ENCODE results near the gene SYT15B. TPM values are rescaled to one million over a fixed set of nuclear protein-coding genes. Genes with fewer than 3 reads are reported as not detected.
"Not testable (repeated sequence)": the region's sequence is repeated elsewhere in the genome, so short reads cannot be mapped to it uniquely, and the experiment has no call there.

Gene SYT15B
- total RNA-seq, 1 donor from 2014 or later: 16.6 TPM

DNA sequence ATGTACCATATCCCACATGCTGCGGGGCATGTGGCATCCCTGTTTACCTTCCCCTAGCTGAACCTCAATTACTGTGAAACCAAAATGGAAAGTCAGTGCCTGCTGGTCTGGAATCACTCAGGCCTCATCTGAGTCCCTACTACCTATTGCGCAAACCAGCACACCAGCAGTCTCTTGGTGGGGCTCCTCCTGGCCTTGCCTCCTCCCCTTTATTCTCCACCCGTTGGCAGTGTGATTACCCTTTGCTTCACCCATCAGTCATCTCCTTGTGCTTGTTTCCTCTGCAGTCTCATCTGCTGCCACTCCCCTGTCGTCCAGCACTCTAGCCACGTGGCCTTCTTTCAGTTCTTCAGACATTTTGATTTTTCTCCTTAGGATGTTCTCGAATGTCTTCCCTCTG is 39.3 kb downstream of the SYT15B start:
- DNase-seq (ENCODE audit: low spot score); H3K27ac Mint-ChIP-seq (ENCODE audit: unreplicated experiment); H3K9me3 Mint-ChIP-seq (ENCODE audit: low read depth); H3K36me3 Mint-ChIP-seq (ENCODE audit: low read depth); H3K4me1 Mint-ChIP-seq (ENCODE audit: low read depth); H3K4me3 Mint-ChIP-seq (ENCODE audit: unreplicated experiment); H3K27me3 Mint-ChIP-seq (ENCODE audit: low read depth): not testable (repeated sequence)

DNA sequence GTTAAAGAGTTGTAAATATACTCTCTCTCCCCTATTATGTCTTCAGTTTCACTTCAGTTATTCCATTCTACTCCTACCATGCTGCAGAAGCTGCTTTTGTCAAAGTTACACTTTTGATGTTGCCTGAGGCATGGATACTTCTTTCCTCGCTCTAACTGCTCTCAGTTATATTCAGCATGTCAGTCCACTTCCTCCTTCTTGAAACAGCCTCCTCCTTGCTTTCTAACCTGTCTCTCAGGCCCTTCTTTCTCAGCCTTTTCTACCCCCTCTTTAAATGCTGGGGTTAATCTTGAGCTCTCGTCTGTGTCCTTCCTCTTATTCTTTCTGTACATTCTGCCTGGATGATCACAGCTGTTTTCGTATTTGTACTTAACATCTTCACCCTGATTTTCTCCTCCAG is 40.0 kb downstream of the SYT15B start:
- DNase-seq (ENCODE audit: low spot score); H3K36me3 Mint-ChIP-seq (ENCODE audit: low read depth); H3K27ac Mint-ChIP-seq (ENCODE audit: unreplicated experiment); H3K9me3 Mint-ChIP-seq (ENCODE audit: low read depth); H3K27me3 Mint-ChIP-seq (ENCODE audit: low read depth); H3K4me1 Mint-ChIP-seq (ENCODE audit: low read depth); H3K4me3 Mint-ChIP-seq (ENCODE audit: unreplicated experiment): not testable (repeated sequence)

DNA sequence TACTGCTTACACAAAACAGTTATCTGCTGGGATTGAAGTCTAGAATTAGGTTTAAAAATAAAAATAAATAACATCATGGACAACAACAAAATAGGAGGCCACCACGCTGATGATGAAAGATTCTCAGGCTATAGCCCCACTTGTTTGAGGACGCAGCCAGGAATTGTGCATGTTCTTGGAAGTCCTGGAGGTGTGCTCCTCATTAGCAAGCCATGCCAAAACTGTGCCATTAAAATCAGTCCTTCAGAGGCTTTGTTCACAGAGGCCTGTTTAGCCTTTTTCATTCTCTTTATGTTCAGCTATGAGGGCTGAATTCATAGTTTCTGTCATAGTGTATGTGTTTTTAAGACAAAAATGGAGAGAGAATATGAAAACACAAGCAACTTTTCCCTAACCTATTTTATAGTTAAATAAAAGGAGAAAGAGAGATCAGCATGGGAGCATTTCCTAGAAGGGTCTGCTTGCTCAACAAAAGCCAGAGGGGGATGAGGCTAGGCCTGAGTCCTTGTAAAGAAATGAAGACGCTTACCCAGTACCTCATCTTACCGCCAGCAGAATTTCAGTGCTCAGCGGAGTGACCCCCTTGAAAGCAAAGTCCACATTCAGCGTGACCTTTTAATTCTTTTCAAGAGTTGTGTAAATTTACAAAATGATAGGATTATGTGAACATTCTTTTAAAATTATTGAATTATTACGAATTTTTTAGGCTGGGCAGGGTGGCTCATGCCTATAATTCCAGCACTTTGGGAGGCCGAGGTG is 46.2 kb downstream of the SYT15B start:
- not testable (repeated sequence) for H3K4me3 Mint-ChIP-seq (ENCODE audit: unreplicated experiment); H3K27me3 Mint-ChIP-seq (ENCODE audit: low read depth); H3K27ac Mint-ChIP-seq (ENCODE audit: unreplicated experiment); H3K36me3 Mint-ChIP-seq (ENCODE audit: low read depth); H3K4me1 Mint-ChIP-seq (ENCODE audit: low read depth); DNase-seq (ENCODE audit: low spot score); H3K9me3 Mint-ChIP-seq (ENCODE audit: low read depth)

Other genes with a start within 250 kb of the SYT15B start
- 4.8 to 9.3 TPM (median 5.4 TPM) in 3 replicates for gene AGAP9, start 240.0 kb downstream of the SYT15B start, total RNA-seq
- gene NPY4R2, start 155.1 kb upstream of the SYT15B start, total RNA-seq: 0.53 TPM in 1 of 3 replicates, not detected in the others
- not detected in 3 replicates for gene FAM25C, start 236.2 kb upstream of the SYT15B start, total RNA-seq